Mucosa of rectum (tissue), 2 donors: ENCODE measurements around the gene RXRG.

ENCODE experiments used
- H3K27ac ChIP-seq, 2 donors: one replicate each; pipeline ENCODE4 v1.7.0; 2013; ENCODE audit warnings: inconsistent platforms in 2 of 2, low read depth in 2 of 2, low read length in 2 of 2
- H3K27me3 ChIP-seq, 2 donors: one replicate each; pipeline ENCODE4 v1.7.0; 2013; ENCODE audit warnings: low read length in 2 of 2; ENCODE audit not compliant: control insufficient read depth in 2 of 2, insufficient read depth in 2 of 2
- H3K36me3 ChIP-seq, 2 donors: one replicate each; pipeline ENCODE4 v1.7.0; 2013; ENCODE audit warnings: low read length in 2 of 2; ENCODE audit not compliant: control insufficient read depth in 2 of 2, insufficient read depth in 2 of 2
- H3K4me1 ChIP-seq, 2 donors: one replicate each; pipeline ENCODE4 v1.7.0; 2013; ENCODE audit warnings: low read length in 2 of 2, mild to moderate bottlenecking in 1 of 2; ENCODE audit not compliant: control insufficient read depth in 2 of 2, insufficient read depth in 2 of 2
- H3K4me3 ChIP-seq, 2 donors: one replicate each; pipeline ENCODE4 v1.7.0; 2013; ENCODE audit warnings: low read length in 2 of 2
- H3K9ac ChIP-seq, 2 donors: one replicate each; pipeline ENCODE4 v1.7.0; 2013; ENCODE audit warnings: low read length in 2 of 2, low read depth in 1 of 2, mild to moderate bottlenecking in 1 of 2
- H3K9me3 ChIP-seq, 2 donors: one replicate each; pipeline ENCODE4 v1.7.0; 2013; ENCODE audit warnings: low read length in 2 of 2; ENCODE audit not compliant: control insufficient read depth in 2 of 2
- donor health status: healthy.
- donor health status: Normal muscosa, but diverticular disease.

RXRG gene

DNA sequence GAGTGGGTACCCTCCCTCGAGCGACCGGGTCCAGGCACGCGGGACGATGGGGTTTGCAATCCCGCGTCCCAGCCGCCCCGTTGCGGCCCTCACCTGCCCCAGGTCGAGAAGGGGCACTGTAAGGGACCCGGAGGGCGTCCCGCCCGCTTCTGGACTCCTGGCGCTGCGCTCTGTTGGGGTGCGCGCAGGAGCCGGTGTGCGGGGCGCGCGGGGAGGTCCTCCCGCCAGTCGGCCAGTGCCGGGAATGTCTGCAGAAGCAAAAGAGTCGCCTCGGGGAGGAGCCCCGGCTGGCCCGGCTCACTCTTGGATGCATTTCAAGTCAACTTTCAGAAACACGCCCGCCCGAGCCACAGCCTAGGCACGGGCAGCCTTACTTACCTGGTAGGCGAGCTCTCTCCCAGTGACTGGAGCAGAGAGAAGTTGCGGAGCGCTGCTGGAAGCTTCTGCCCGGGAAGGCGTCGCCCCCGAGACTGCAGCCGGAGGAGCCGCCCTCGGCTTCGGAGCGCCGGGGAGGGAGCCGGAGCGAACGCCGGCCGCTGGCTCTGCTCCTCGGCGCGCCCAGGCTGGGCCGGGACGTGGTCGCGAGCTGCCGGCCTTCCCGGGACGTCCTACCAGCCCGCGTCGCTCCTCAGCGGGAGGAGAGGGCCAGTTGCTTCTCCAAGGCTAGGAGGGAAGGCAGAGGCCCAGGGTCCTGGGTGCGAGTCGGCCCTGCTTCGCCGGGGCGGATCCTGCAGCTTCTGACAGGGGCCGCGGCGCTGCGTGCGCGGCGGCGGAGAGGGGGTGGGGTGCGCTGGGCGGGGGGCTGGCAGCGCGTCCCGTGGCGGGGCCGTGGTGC lies 88.7 kb downstream of the RXRG start, which contains the start of gene LMX1A:
LMX1A (minus strand) TSS at position 739 of the 835 bp plus-strand sequence. CDS start 1,156 bp downstream, outside the sequence.
- H3K9me3 ChIP-seq, result no peaks in the 10 kb centered on the region
- H3K4me1 ChIP-seq, result peaks cover 7 to 16% of the 10 kb centered on the region in 2 donors
- H3K36me3 ChIP-seq, result no peaks in the 10 kb centered on the region
- peak within 1 kb of the TSS in 1 of 2 donors; percentile 43 for H3K4me3 ChIP-seq
- peaks cover 51 to 71% of the 10 kb centered on the region in 2 donors for H3K27me3 ChIP-seq
- H3K9ac ChIP-seq, result no peak within 1 kb of the TSS
- no peak within 1 kb of the TSS for H3K27ac ChIP-seq

GRCh38 chr1:165355139-165355976 lies 89.6 kb downstream of the RXRG start:
- Histone ChIP-seq H3K4me1 (peaks cover 7 to 16% of the 10 kb centered on the region in 2 donors), H3K4me3 (peak overlapping the region in 1 of 2 donors; percentile 43), H3K27me3 (peaks cover 58 to 74% of the 10 kb centered on the region in 2 donors), H3K36me3 (no peaks in the 10 kb centered on the region), H3K9me3 (no peaks in the 10 kb centered on the region), H3K27ac (no peak overlapping the region), H3K9ac (no peak overlapping the region)

- H3K27ac ChIP-seq, result no peak overlapping the region
Measured at GRCh38 chr1:165354739-165355138, 90.2 kb downstream of the RXRG start.

GRCh38 chr1:165353731-165354671 lies 90.9 kb downstream of the RXRG start:
- Histone ChIP-seq H3K36me3 (no peaks in the 10 kb centered on the region), H3K4me1 (peaks cover 7 to 16% of the 10 kb centered on the region in 2 donors), H3K9me3 (no peaks in the 10 kb centered on the region), H3K4me3 (no peak overlapping the region), H3K9ac (no peak overlapping the region), H3K27me3 (peaks cover 62 to 81% of the 10 kb centered on the region in 2 donors), H3K27ac (no peak overlapping the region)

More at GRCh38 chr1:165354739-165355138, 90.2 kb downstream of the RXRG start:
- H3K36me3 ChIP-seq, result no peaks in the 10 kb centered on the region
- no peak overlapping the region for H3K9ac ChIP-seq
- H3K9me3 ChIP-seq, result no peaks in the 10 kb centered on the region
- peaks cover 7 to 16% of the 10 kb centered on the region in 2 donors for H3K4me1 ChIP-seq
- H3K27me3 ChIP-seq, result peaks cover 59 to 78% of the 10 kb centered on the region in 2 donors
- H3K4me3 ChIP-seq, result no peak overlapping the region

- H3K9ac ChIP-seq, result peak overlapping the region in 1 of 2 donors; percentile 34
- H3K36me3 ChIP-seq, result no peaks in the 10 kb centered on the region
- no peak overlapping the region for H3K27ac ChIP-seq
- H3K9me3 ChIP-seq, result no peaks in the 10 kb centered on the region
- peaks cover 7 to 16% of the 10 kb centered on the region in 2 donors for H3K4me1 ChIP-seq
- H3K4me3 ChIP-seq, result peak overlapping the region; percentile 56 to 67
- H3K27me3 ChIP-seq, result peaks cover 62 to 78% of the 10 kb centered on the region in 2 donors
Measured at GRCh38 chr1:165352442-165353293, 92.3 kb downstream of the RXRG start.

GRCh38 chr1:165351863-165352441 lies 93.0 kb downstream of the RXRG start:
- peak overlapping the region; percentile 56 to 67 for H3K4me3 ChIP-seq

More at GRCh38 chr1:165351863-165352441, 93.0 kb downstream of the RXRG start:
- Histone ChIP-seq H3K9me3 (no peaks in the 10 kb centered on the region), H3K9ac (peak overlapping the region in 1 of 2 donors; percentile 12), H3K27ac (no peak overlapping the region), H3K4me1 (peaks cover 7 to 16% of the 10 kb centered on the region in 2 donors), H3K36me3 (no peaks in the 10 kb centered on the region), H3K27me3 (peaks cover 59 to 71% of the 10 kb centered on the region in 2 donors)
